ENCODE measurements around the gene PTPRT. TPM values are rescaled to one million over a fixed set of nuclear protein-coding genes. Genes with fewer than 3 reads are reported as not detected.

Gene PTPRT
- total and polyA plus RNA-seq, 2 of the 4 experiments (the other 2 are of a cell fraction): not detected

DNA sequence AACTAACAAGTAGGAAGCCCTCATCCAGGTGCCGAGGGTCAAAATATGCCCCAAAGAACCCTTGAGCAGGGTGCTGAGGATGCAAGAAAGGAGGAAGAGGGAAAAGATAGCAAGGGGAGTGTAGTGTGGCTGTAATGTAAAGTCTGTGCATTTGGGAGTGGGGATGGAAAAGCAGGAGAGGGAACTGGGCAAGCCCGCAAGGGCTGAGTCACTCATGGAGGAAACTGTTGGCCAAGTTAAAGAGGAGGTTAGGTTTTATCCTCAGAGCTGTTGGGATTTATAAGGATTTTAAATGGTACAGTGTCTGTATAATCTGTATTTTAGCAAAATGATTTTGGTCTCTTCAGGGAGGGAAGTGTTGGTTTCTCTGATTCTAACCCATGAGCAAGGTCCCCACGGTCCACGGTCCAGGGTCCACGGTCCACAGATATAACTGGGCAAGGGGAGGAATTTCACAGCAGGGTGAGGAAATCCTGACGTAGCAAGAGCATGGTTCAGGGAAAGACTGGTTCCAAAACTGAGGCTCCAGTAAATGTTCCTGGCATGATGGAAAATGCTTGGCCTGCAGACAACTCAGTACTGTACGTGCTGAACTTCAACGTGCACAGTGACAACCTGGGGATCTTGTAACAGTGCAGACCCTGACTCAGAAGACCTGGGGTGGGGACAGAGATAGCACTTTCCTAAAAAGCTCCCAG is 759.8 kb downstream of the PTPRT start:
- Histone ChIP-seq H3K4me3 (ENCODE audit: insufficient read depth, low read depth, low read length) (no peak overlapping the region), H3K14ac (replicated peaks; ENCODE audit: low read depth, low read length) (no peak overlapping the region), H4K20me1 (ENCODE audit: insufficient read depth, low read length) (no peaks in the 10 kb centered on the region), H2BK5ac (ENCODE audit: low read depth, low read length, poor library complexity, severe bottlenecking) (no peak overlapping the region), H3K4me2 (ENCODE audit: low read depth, low read length) (no peak overlapping the region), H4K91ac (ENCODE audit: insufficient read depth, low read depth, low read length) (no peak overlapping the region), H2AFZ (replicated peaks; ENCODE audit: low read length, poor library complexity) (no peak overlapping the region), H2BK20ac (ENCODE audit: low read depth, low read length) (no peak overlapping the region), H3K9me1 (ENCODE audit: insufficient read depth, low read length) (no peaks in the 10 kb centered on the region), H2BK120ac (ENCODE audit: low read depth, low read length) (no peak overlapping the region), H3K9me3 (ENCODE audit: control insufficient read depth, insufficient read depth, low read length) (peaks cover 23% of the 10 kb centered on the region), H3K56ac (ENCODE audit: extremely low read depth, insufficient read depth, low read length) (no peak overlapping the region), H2AK9ac (replicated peaks; ENCODE audit: low read depth, low read length, poor library complexity) (no peak overlapping the region), H3K36me3 (ENCODE audit: control insufficient read depth, insufficient read depth, low read length) (no peaks in the 10 kb centered on the region), H3K27me3 (ENCODE audit: control insufficient read depth, insufficient read depth, low read length) (no peaks in the 10 kb centered on the region), H4K8ac (ENCODE audit: low read depth in 2 of 2, low read length in 2 of 2) (no peak overlapping the region), H4K5ac (ENCODE audit: low read depth, low read length) (no peak overlapping the region), H3K4me1 (ENCODE audit: control insufficient read depth, insufficient read depth, low read length) (no peaks in the 10 kb centered on the region), H3K27ac (ENCODE audit: insufficient read depth, low read length) (no peak overlapping the region), H3K23ac (ENCODE audit: low read depth, low read length) (no peak overlapping the region), H3K79me1 (ENCODE audit: low read depth in 1 of 2, low read length in 2 of 2) (no peaks in the 10 kb centered on the region), H2BK15ac (ENCODE audit: low read depth, low read length) (no peak overlapping the region), H3K9ac (ENCODE audit: low read depth, low read length) (no peak overlapping the region), H2AK5ac (ENCODE audit: low read depth, low read length) (no peak overlapping the region), H3K4ac (ENCODE audit: low read depth, low read length) (no peak overlapping the region), H3K18ac (ENCODE audit: low read depth, low read length) (no peak overlapping the region)
- ChIA-PET CTCF (no interaction called here), POLR2A (ENCODE audit: unreplicated experiment) (no interaction called here)
- DNase-seq (no peak), ATAC-seq (ENCODE audit: low read depth) (no peak)
- 62% methylated on average over 7 of the region's 8 CpGs; no CpG with 5 or more reads in 1 of the 2 experiments for WGBS, 2 experiments (ENCODE audit: extremely low coverage in 2 of 2, insufficient read length in 1 of 2)
- dilution Hi-C loops (cut with HindIII; ENCODE audit: low sequenced_read_pairs, unreplicated experiment): no loop called here
- BruUV-seq (replicated peaks): no TSS peak
- in situ Hi-C loops (cut with MboI; ENCODE audit: low sequenced_read_pairs): no loop called here
- TF ChIP-seq, protein P1, sequence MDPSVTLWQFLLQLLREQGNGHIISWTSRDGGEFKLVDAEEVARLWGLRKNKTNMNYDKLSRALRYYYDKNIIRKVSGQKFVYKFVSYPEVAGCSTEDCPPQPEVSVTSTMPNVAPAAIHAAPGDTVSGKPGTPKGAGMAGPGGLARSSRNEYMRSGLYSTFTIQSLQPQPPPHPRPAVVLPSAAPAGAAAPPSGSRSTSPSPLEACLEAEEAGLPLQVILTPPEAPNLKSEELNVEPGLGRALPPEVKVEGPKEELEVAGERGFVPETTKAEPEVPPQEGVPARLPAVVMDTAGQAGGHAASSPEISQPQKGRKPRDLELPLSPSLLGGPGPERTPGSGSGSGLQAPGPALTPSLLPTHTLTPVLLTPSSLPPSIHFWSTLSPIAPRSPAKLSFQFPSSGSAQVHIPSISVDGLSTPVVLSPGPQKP (IDR thresholded peaks at IDR 0.05; ENCODE audit: borderline replicate concordance, low read depth, low read length): no peak
- no peak for TF ChIP-seq SMC3 (IDR thresholded peaks at IDR 0.05; ENCODE audit: low read depth, low read length)
- no peak for TF ChIP-seq FOS (IDR thresholded peaks at IDR 0.05; ENCODE audit: low read depth, low read length)
- no peak for TF ChIP-seq BHLHE40 (IDR thresholded peaks at IDR 0.05; ENCODE audit: low read depth, low read length)
- no peak for TF ChIP-seq MAFK (IDR thresholded peaks at IDR 0.05; ENCODE audit: low read depth, low read length)
- no peak for TF ChIP-seq RFX5 (IDR thresholded peaks at IDR 0.05; ENCODE audit: low read depth, low read length)
- TF ChIP-seq, protein P2, sequence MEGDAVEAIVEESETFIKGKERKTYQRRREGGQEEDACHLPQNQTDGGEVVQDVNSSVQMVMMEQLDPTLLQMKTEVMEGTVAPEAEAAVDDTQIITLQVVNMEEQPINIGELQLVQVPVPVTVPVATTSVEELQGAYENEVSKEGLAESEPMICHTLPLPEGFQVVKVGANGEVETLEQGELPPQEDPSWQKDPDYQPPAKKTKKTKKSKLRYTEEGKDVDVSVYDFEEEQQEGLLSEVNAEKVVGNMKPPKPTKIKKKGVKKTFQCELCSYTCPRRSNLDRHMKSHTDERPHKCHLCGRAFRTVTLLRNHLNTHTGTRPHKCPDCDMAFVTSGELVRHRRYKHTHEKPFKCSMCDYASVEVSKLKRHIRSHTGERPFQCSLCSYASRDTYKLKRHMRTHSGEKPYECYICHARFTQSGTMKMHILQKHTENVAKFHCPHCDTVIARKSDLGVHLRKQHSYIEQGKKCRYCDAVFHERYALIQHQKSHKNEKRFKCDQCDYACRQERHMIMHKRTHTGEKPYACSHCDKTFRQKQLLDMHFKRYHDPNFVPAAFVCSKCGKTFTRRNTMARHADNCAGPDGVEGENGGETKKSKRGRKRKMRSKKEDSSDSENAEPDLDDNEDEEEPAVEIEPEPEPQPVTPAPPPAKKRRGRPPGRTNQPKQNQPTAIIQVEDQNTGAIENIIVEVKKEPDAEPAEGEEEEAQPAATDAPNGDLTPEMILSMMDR (conservative IDR thresholded peaks at IDR 0.05; ENCODE audit: low read depth, low read length): no peak
- no peak for TF ChIP-seq MAZ (IDR thresholded peaks at IDR 0.05; ENCODE audit: borderline replicate concordance, low read depth, low read length)
- TF ChIP-seq CHD1 (IDR thresholded peaks at IDR 0.05; ENCODE audit: low read depth, low read length): no peak
- no peak for TF ChIP-seq MXI1 (IDR thresholded peaks at IDR 0.05; ENCODE audit: borderline replicate concordance, low read depth, low read length)
- TF ChIP-seq, protein P3, sequence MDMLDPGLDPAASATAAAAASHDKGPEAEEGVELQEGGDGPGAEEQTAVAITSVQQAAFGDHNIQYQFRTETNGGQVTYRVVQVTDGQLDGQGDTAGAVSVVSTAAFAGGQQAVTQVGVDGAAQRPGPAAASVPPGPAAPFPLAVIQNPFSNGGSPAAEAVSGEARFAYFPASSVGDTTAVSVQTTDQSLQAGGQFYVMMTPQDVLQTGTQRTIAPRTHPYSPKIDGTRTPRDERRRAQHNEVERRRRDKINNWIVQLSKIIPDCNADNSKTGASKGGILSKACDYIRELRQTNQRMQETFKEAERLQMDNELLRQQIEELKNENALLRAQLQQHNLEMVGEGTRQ (IDR thresholded peaks at IDR 0.05; ENCODE audit: low read depth, low read length): no peak
- TF ChIP-seq NFE2L2 (IDR thresholded peaks at IDR 0.05; ENCODE audit: low read depth, low read length): no peak
- no peak for TF ChIP-seq RCOR1 (IDR thresholded peaks at IDR 0.05; ENCODE audit: insufficient replicate concordance, low read length)
- TF ChIP-seq POLR2A (IDR thresholded peaks at IDR 0.05; ENCODE audit: low read depth, low read length): no peak
- no peak for TF ChIP-seq CEBPB (IDR thresholded peaks at IDR 0.05; ENCODE audit: low read depth, low read length)
- intact Hi-C loops (cut with micrococcal nuclease): no loop called here

All from IMR-90 (cell line).